NB4 (cell line): ENCODE data around the gene ADCY6.

ENCODE experiments used
- CTCF ChIP-seq: IDR thresholded peaks from one replicate; pipeline ENCODE4 v1.5.1; 2012; ENCODE audit warnings: low read depth, low read length
- MAX ChIP-seq: IDR thresholded peaks from 2 replicates; pipeline ENCODE4 v1.6.1; 2011; ENCODE audit warnings: low read depth, low read length
- POLR2A ChIP-seq: IDR thresholded peaks from 2 replicates; pipeline ENCODE4 v1.6.1; 2011; ENCODE audit warnings: mild to moderate bottlenecking; ENCODE audit not compliant: insufficient read length; ENCODE audit errors: extremely low read depth

- no peak for TF ChIP-seq POLR2A
- no peak for TF ChIP-seq CTCF
- TF ChIP-seq MAX = no peak
These were observed 17.2 kb downstream of the ADCY6 start for GRCh38 chr12:48771588-48772112.
